HG03097 (cell line): ENCODE measurements around the gene SGCE.
"Not testable (repeated sequence)": the region's sequence is repeated elsewhere in the genome, so short reads cannot be mapped to it uniquely, and the experiment has no call there.

Experiments used
- ATAC-seq: cut with Tn5 transposase; IDR thresholded peaks from one replicate; pipeline ENCODE4 v1.9.1; 2021; ENCODE audit not compliant: unreplicated experiment, low FRiP score

Gene SGCE

GRCh38 chr7:94655848-94656657, at the start of gene SGCE:
TSS of gene SGCE (minus strand) at chr7:94656133. CDS start at chr7:94656098, 35 bp downstream.
- ATAC-seq = no peak

GRCh38 chr7:94705155-94706021, 49.5 kb upstream of the SGCE start:
- not testable (repeated sequence) for ATAC-seq

- ATAC-seq = no peak
Measured at GRCh38 chr7:94701555-94701973, 45.6 kb upstream of the SGCE start.

GRCh38 chr7:94700926-94701554, 45.1 kb upstream of the SGCE start:
- ATAC-seq = no peak

GRCh38 chr7:94698275-94698674, 42.3 kb upstream of the SGCE start:
- ATAC-seq = no peak

- no peak for ATAC-seq
Measured at GRCh38 chr7:94697035-94697974, 41.4 kb upstream of the SGCE start.

GRCh38 chr7:94687810-94688209, 31.9 kb upstream of the SGCE start:
- ATAC-seq = no peak

GRCh38 chr7:94687076-94687475, 31.1 kb upstream of the SGCE start:
- no peak for ATAC-seq

GRCh38 chr7:94683066-94683465, 27.1 kb upstream of the SGCE start:
- ATAC-seq = no peak

GRCh38 chr7:94679358-94679757, 23.4 kb upstream of the SGCE start:
- ATAC-seq = no peak

- no peak for ATAC-seq
Measured at GRCh38 chr7:94676431-94676830, 20.5 kb upstream of the SGCE start.

- no peak for ATAC-seq
Measured at GRCh38 chr7:94675356-94675755, 19.4 kb upstream of the SGCE start.

GRCh38 chr7:94671444-94672235, 15.7 kb upstream of the SGCE start:
- ATAC-seq = no peak

GRCh38 chr7:94669773-94670495, 14.0 kb upstream of the SGCE start:
- ATAC-seq = no peak

GRCh38 chr7:94666879-94667587, 11.1 kb upstream of the SGCE start:
- no peak for ATAC-seq

- ATAC-seq = no peak
Measured at GRCh38 chr7:94665426-94665825, 9.5 kb upstream of the SGCE start.

GRCh38 chr7:94664023-94664422, 8.1 kb upstream of the SGCE start:
- no peak for ATAC-seq

GRCh38 chr7:94662548-94662947, 6.6 kb upstream of the SGCE start:
- no peak for ATAC-seq
